HG03520 (cell line): ENCODE data around the gene ARHGAP26.

Experiments
- ATAC-seq: cut with Tn5 transposase; IDR thresholded peaks from one replicate; pipeline ENCODE4 v1.9.1; 2021; ENCODE audit warnings: mild to moderate bottlenecking, moderate library complexity; ENCODE audit not compliant: unreplicated experiment

ARHGAP26 gene

DNA sequence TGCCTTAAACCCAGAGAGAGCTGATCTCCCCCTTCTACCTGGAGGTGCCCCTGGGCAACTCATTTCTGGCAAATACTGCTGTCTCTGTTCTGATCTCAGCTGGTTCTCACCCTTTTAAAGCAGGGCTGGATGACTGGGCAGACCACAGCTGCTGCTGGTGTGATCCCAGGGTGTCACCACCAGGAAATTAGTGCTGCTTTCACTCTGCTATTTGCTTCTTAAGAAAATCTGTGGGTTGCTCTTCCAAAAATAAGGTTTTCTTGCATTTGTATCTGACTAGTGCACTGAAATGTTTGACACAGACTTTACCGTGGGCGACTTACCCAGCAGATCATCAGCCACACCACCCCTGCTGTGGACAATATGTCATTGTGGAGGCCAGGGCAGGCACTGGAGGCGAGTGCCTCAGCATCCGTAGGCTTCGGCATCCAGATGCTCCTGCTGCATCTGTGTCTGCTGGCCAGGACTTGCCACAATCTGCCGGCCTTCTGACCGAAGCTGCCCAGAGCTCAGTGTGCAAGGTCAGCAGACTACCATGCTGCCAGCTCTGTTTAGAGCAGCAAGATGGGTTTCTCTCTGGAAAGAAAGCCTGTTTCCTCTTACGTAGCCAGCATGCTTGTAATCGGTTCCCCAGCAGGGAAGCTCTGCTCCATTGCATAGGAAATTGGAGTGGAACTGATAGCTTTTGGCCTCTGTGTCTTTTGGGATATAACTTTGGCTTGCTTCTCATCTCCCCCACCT lies 13.6 kb downstream of the ARHGAP26 start:
- peak; percentile 75 for ATAC-seq

DNA sequence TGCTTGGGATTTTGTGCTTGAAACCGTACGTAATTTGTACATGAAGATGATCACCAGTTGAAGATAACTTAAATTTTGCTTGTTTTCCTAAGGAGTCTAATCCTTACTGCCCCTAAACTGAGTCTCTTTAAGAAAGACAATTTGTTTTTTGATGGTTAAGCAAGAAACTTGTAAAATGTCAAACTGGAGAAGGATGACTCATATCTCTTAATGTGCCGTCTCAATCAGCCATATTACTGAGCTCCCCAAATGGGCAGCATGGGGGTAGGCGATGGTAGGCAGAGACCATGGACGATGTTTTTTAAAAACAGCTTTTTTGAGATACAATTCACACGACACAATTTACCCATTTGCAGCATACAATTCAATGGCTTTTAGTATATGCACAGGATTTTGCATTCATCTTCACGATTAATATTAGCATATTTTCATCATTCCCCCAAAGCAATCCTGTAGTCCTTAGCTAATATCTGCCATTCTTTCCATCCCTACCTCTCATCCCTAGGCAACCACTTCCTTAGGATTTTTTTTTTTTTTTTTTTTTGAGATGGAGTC lies 14.3 kb downstream of the ARHGAP26 start:
- no peak for ATAC-seq

DNA sequence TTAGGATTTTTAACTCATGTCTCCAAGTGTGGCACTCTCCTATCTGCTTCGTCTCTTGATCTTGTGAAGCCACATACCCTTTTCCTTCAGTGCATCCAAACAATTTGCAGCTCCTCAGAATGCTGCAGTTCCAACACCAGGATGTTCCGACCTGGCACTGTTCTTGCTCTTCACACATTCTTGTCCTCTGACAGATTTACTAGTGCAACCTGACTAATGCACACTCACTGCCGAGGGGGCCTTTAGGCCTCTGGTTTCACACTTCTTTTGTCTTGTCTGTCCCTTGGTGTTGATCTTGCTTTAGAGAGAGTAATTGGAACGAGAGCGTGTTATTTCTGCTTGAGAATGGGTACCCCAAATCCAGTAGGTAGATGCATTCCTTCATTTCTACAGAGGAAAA lies 15.0 kb downstream of the ARHGAP26 start:
- no peak for ATAC-seq

DNA sequence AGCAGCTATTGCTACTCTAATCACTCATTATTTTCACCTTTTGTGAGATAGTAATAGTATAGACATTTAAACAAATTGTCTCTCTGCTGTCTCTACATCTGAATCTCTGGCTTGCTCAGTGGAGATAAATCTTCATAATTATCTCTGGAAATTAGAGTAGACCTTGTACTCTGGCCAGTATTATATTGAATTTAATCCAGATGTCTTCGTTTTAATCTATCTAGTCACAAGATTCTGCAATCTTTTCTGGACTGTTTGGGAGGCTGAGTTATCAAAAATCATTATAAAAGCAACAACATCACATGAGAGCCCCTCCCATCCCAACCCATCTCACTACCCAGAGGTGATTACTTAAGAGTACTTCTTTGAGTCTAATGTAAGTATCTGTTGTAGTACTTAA lies 19.0 kb downstream of the ARHGAP26 start:
- ATAC-seq, result no peak

DNA sequence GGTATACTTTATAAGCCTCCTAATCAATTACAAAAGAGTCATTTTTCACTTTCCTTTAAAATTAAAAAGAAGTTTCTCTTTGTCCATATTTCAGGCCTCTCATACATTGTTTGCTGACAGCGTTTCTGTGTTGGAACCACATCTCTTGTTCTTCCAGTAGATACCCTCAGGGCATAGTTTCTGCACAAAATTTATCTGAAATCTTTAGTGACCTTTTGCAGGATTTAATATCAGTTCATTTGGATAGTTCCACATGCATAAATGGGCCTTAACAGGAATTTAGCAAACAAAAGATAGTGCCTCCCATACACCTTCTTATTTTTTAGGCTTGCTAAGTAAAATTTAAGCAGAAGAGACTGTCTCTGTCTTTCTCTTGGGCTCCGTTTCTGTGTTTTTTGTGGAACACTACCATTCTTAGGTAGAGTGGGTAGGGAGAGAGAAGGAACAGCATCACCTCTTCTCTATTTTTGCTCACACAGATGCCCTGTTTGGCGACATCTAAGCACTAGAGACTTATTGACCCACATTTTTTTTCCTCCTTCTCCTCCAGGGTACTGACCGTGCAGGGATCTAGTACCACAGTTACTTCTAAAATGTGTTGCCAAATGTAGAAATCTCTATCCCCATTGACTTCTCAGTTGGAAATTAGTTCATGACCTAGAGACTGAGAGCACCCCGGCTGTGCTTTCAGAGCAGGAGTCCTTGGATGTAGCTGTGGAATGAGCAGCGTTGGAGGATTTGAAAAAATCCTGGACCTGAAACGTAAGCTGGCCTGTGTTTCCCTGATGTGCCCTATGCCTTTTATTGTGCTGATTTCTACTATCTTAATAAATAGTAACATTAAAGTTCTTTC lies 22.1 kb downstream of the ARHGAP26 start:
- ATAC-seq, result no peak

DNA sequence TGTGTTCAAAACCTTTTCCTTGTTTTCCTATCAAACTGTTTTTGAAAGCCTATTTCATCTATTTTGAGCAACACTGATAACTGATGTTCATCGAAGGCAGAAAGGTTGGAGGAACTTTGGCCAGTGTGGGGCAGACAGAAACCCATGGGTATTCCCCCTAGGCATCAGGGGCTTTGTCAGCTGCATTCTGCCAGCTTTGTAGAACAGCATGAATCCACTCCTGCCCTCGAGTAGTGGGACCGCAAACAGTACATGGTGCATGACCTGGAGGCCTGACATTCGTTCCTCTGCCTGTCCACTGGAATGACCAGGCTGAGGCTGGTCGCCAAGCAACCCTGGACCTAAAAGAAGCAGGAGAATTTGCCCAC lies 22.7 kb downstream of the ARHGAP26 start:
- ATAC-seq, result no peak

DNA sequence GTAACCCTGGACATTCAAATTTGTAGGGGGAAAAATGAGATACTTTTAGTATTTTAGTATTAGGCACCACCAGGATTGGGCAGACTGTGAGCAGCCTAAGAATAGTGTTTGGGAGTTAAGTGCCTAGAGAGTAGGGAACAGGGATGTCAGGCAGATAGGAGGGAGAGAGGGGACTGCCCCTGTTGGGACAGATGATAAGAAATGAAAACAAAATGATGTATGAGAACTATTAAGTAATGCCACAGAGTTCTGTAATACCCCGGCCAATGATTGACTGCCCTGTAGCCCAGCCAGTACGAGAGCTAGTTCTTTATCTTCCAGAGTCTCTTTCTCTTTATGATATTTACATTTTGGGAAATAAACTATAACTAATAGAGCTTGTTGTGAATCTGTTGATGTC lies 24.4 kb downstream of the ARHGAP26 start:
- no peak for ATAC-seq

DNA sequence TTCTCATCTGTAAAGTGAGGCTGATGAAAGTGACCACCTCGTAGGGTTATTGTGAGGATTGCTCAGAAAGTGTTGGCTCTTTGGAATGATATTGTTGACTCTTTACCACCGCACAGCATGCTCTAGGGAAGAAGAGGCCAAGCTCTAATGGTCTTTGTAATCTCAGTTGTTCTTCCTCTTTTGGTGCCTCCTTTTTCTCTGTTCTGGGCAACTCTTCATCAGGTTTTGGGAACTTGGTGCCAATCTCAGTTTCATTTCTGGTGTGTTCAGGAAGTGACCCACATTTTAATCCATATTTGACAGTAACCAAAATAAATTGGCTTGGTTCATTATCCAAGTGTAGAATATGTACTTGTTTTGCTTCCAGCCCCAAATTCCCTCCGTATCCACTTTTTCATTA lies 25.1 kb downstream of the ARHGAP26 start:
- no peak for ATAC-seq

DNA sequence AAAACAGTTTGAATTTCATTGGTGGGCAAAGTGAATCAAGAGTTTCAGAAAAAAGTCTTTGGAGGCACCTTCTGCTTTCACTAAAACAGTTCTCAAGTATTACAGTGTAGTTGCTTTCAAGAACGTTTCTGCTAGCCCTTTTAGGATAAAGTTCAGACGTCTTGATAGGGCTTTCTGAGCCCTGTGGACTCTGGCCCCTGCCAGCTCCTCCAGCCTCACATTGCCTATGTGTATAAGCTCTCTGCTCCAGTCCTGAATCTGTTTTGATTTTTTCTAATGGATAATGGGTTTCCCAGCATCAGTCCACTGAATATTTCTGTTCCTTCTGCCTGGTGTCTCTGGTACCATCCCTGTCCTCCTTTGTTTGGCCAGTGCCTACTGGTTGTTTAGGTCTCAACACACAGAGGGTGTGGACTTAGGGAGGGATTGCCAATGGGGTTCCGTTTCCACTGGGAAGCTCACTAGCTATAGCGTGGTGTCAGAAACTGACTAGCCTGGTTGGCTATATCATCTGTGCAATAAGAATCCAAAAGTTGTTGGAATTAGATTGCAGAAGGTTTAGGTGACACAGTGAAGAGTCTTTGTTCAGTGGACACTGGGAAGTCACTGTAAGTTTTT lies 26.4 kb downstream of the ARHGAP26 start:
- ATAC-seq, result no peak

DNA sequence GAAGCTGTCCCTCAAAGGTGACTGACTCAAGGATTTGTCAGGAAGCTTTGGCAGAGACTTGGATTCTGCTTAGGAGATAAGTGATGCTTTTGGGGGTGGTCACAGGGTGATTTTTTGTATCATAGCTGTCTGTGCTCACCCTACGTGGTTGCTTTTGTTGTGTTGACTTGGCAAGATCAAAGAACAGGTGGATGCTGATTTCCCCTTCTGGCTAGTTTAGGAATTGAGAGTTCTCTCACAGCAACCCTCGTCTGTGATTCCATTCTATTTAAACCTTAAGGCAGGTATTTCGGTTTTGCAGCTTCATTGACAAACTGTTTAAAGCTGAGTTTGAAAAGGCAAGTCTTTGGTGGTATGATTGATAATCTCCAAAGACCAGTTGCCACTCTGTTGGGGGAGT lies 27.2 kb downstream of the ARHGAP26 start:
- no peak for ATAC-seq

DNA sequence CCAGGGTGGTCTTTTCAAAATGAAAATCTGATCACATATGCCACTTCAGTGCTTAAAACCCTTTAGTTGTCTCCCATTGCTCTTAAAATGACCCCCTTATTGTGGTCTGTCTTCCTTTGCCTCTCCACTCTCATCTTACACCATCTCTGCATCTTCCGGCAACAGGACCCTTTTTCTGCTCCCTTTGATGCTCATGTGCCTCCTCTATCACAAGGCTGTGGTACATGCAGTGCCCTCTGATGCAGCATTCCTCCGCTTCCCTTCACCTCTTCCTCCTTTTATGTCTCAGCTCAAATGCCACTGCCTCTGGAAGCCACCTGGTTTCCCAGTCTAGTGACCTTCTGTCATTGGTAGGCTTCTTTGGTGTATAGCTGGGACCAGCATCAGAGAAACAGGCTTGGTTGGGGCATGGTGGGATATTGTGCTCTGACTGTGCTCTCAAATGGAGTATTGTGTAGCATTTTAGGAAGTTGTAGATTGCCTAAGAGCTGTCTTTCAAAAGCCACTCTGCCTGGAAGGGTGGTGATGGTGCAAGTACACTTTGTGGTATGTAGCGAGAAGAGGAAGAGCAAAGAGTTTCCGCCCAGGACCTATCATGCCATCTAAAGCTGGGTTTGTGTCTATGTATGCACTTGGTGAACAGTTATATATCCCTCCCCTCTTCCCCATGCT lies 28.1 kb downstream of the ARHGAP26 start:
- no peak for ATAC-seq

DNA sequence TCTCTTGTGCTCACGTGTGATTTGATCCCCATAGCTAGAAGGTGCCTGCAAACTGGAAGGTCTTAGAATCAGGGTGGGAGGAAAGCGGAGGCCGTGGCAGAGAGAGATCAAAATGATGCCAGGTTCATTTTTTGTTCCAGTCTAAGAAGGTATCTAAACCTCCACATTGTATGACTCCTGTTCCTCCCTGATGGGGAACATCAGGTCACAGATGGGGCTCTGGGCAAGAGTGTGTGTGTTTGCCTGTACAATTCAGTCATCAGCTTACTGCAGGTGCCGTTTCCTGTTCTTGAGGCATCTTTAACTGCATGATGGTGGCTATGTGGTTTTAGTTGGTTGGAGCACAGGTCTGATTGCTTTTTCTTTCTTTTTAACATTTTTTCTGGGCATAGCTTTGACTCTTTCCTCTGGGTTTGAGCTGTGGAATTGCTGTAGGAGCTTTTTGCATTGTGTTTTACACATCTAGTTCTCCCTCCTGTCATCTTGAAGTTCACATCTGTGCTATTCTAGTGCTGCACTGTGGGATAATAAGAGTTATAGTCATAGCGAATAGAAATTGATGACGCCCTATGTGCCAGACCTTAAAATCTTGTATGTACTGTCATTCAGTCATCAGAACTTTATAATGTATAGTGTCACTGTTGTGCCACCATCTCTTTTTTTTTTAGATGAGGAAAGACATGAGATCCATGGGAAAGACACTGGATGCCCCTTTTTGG lies 30.8 kb downstream of the ARHGAP26 start:
- ATAC-seq, result peak; percentile 95

DNA sequence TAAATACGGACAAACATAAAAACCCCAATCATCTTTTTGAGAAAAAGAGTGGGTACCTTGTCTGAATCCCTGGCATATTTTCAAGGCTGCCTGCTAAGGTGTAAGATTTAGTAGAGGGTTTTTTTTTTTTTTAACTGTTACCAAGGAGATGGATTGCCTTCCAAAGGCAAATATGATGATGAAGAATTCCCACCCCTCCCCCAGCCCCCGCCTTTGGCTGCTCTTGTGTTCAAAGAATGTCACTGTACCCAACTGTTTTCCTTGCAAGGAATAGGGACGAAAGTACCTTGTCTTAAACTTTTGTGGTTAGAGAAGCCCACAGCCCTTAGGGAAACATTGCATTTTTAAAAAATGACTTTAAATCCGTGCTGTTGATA lies 31.3 kb downstream of the ARHGAP26 start:
- no peak for ATAC-seq

DNA sequence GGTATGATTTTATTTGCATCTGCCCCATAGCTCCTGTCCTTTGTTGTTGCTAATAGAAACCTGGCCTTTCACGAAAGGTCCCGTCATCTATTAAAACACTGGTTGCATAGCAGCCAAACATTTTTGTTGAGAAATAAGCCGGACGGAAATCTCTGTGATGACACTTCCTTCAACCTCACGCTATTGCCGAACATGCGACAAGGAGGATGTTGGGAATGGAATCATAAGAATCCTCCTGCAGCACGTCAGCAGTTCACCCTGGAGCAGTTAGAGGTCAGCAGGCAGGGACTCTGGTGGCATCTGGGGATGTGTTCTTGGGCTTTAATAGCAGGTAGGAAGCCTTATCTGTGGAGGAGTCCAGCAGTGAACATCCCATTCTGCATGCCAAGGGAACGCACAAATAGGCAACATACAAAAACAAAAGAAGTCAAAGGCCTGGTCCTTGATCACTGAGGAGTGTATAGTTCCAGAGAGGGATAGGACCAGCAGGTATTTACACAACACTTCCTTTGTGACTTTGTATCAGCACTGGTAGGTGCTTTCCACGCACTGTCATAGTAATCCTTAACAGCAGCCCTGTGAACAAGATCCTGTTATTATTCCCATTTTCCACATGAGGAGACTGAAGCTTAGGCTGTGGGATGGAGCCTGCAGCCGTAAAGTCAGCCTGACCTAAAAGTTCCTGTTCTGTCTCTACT lies 33.4 kb downstream of the ARHGAP26 start:
- ATAC-seq, result no peak

DNA sequence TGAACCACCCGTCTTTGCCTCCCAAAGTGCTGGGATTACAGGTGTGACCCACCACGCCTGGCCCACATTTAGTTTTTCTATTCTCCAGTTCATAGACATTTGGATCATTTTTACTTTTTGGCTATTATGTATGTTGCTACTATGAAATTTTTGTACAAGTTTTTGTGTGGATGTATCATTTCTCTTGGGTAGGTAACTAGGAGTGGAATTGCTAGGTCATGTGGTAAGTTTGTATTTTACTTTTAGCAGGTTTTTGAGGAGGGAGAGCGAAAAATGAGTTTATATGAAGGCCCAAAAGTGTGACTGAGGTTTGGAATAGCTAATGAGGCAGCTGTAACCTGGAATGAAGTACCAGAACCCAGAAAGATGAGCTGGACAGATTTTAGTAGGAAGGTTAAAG lies 35.2 kb downstream of the ARHGAP26 start:
- no peak for ATAC-seq

DNA sequence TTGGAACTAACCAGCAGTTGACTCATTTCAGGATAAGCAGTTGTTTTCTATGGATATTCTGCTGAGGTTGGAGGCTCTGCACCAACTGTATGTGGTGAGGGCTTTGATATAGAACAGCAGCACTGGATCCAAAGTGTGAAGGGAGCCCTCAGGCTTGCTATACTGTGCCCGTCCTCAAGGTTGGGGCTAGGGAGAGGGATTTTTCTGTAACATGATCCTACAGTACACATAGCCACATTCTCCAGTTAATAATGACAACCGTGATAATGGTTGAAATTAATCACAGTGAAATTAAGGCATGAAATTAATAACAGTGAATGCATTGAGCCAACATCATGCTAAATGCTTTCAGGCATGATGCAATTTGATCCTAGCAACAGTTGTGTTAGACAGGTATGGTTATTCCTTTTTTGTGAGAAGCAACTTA lies 36.7 kb downstream of the ARHGAP26 start:
- no peak for ATAC-seq

DNA sequence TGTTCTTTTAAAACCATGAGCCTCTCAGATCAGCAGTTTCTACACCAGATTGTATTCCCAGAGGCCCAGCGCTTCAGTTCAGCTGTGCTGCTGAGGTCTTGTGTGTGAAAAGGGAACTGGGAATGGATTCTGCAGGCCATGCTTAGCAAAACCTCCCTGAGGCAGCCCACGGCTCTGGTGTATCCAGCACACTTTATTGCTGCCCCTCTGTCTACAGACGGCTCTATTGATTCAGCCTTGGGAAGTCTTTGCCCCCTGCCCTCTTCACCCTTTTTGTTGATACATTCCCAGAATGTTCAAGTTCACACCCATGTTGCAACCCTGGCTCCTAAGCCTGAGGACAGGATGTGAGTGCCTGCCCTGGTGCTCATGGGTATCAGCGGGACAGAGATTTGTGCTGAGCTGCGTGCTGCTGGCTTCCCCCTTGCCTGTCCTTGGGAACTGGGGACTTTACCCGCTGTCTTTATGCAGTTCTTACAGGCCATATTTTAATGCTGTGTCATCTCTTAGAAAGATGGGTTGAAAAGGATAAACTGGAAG lies 37.3 kb downstream of the ARHGAP26 start:
- no peak for ATAC-seq

DNA sequence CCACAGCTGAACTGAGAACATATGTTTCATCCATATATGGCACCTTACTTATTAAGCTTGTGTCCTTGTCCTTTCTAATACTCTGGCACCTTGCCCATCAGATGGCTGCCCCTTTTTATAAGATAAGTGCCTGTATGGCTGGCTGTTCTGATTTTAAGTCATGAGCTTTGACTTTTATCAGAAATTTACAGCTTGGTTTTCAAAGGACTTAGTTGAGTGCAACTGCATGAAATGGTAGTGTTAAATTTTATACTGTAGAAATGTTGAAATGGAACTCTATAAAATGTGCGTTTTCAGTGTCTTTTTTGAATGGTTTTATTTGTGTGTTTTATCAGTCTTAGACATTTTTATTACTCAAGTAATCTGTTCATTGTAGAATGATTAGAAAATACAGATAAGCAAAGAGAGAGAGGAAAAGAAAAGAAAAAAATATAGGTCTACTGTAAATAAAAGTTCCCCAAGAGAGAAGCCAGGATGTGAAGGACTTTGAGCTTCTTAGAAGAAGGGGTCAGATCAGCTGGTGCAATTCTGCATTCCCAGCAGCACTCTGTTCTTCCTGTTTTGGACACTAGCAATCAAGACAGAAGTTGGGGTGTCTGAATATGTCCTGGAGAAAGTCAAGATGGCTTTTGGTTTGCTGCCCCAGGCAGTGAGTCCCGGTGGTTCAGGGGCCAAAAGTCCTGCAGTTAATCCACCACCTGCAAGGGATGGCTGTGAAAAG lies 38.9 kb downstream of the ARHGAP26 start:
- ATAC-seq, result no peak

DNA sequence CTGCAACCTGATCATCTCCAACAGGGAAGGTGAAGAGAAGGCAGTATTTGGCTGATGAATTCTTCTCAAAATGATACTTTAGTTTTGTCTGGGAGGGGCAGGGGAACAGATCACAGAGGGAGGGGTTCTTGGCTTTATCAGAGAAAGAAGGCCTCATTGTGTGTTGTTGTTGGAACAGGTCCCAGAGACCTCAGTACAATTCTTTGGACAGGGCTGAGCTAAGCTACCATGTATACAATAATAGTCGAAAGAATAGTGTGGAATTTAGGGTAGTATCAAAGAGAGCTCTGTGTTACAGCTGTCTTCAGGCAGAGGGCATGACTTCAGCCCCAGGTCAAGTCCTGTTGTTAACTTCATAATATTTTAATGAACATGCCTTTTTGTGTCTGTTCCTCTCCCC lies 39.9 kb downstream of the ARHGAP26 start:
- ATAC-seq, result no peak
